ENCODE measurements around the gene C10orf105. TPM values are rescaled to one million over a fixed set of nuclear protein-coding genes. Genes with fewer than 3 reads are reported as not detected.

C10orf105 gene
- total RNA-seq, 2 experiments from 2014 or later: 0.25 to 0.36 TPM

- H3K36me3 Mint-ChIP-seq (ENCODE audit: low read depth): no peaks in the 10 kb centered on the region
- no peaks in the 10 kb centered on the region for H3K27me3 ChIP-seq (ENCODE audit: control insufficient read depth in 1 of 2, insufficient read depth in 2 of 2, low read length in 2 of 2)
- ChIA-PET CTCF (interaction anchor here (1.9 kb wide), 1 partner anchor 68 kb away, joined by 4 read pairs; the partner anchor contains the start of gene VSIR), POLR2A (interaction anchor here (0.7 to 1.2 kb wide), 3 partner anchors 47 to 68 kb away, joined by 3 to 5 read pairs (median 3); partner anchors contain the start of gene VSIR)
- no peaks in the 10 kb centered on the region for H3K9me3 ChIP-seq (ENCODE audit: control insufficient read depth in 1 of 2, insufficient read depth in 1 of 2, low read length in 2 of 2)
- no peaks in the 10 kb centered on the region for H3K36me3 ChIP-seq (ENCODE audit: insufficient read depth, low read length)
- DNase-seq: no peak
- H3K4me1 Mint-ChIP-seq (ENCODE audit: low read depth): peaks cover 27% of the 10 kb centered on the region
- intact Hi-C loops (cut with DNase I, micrococcal nuclease): loop anchor here (5.0 kb wide), 2 partner anchors 107 to 393 kb away; no protein-coding TSS in a partner anchor
- no peak overlapping the region for H3K4me3 Mint-ChIP-seq
- no peak overlapping the region for H3K27ac ChIP-seq (ENCODE audit: low read depth in 1 of 2, low read length in 2 of 2)
- TF ChIP-seq CTCF (IDR thresholded peaks at IDR 0.05): no peak
- peaks cover 41% of the 10 kb centered on the region for H3K4me1 ChIP-seq (ENCODE audit: insufficient read depth, low read length)
- no peaks in the 10 kb centered on the region for H3K9me3 Mint-ChIP-seq
- H3K27me3 Mint-ChIP-seq: no peaks in the 10 kb centered on the region
- H3K27ac Mint-ChIP-seq: no peak overlapping the region
- no peak overlapping the region for H3K4me3 ChIP-seq (ENCODE audit: low read length)
- ATAC-seq (ENCODE audit: poor library complexity): no peak
Observed at GRCh38 chr10:71705582-71705981, 14.0 kb downstream of the C10orf105 start.

GRCh38 chr10:71704816-71705215 is 14.8 kb downstream of the C10orf105 start:
- CTCF ChIA-PET: no interaction called here
- POLR2A ChIA-PET: interaction anchor here (1.2 kb wide), 1 partner anchor 68 kb away, joined by 5 read pairs; the partner anchor contains the start of gene VSIR
- TF ChIP-seq CTCF (IDR thresholded peaks at IDR 0.05): no peak
- H3K27me3 ChIP-seq (ENCODE audit: control insufficient read depth in 1 of 2, insufficient read depth in 2 of 2, low read length in 2 of 2): no peaks in the 10 kb centered on the region
- H3K4me3 ChIP-seq (ENCODE audit: low read length): no peak overlapping the region
- Mint-ChIP-seq H3K27ac (no peak overlapping the region), H3K4me3 (no peak overlapping the region), H3K9me3 (no peaks in the 10 kb centered on the region), H3K4me1 (ENCODE audit: low read depth) (peaks cover 19% of the 10 kb centered on the region), H3K36me3 (ENCODE audit: low read depth) (no peaks in the 10 kb centered on the region), H3K27me3 (no peaks in the 10 kb centered on the region)
- no peak overlapping the region for H3K27ac ChIP-seq (ENCODE audit: low read depth in 1 of 2, low read length in 2 of 2)
- intact Hi-C loops (cut with DNase I, micrococcal nuclease): loop anchor here (5.0 kb wide), 2 partner anchors 107 to 393 kb away; no protein-coding TSS in a partner anchor
- H3K36me3 ChIP-seq (ENCODE audit: insufficient read depth, low read length): no peaks in the 10 kb centered on the region
- DNase-seq: no peak
- no peaks in the 10 kb centered on the region for H3K9me3 ChIP-seq (ENCODE audit: control insufficient read depth in 1 of 2, insufficient read depth in 1 of 2, low read length in 2 of 2)
- ATAC-seq (ENCODE audit: poor library complexity): no peak
- H3K4me1 ChIP-seq (ENCODE audit: insufficient read depth, low read length): peaks cover 35% of the 10 kb centered on the region

- Mint-ChIP-seq H3K9me3 (no peaks in the 10 kb centered on the region), H3K4me3 (no peak overlapping the region), H3K27ac (no peak overlapping the region), H3K27me3 (no peaks in the 10 kb centered on the region), H3K36me3 (ENCODE audit: low read depth) (no peaks in the 10 kb centered on the region), H3K4me1 (ENCODE audit: low read depth) (peaks cover 14% of the 10 kb centered on the region)
- Histone ChIP-seq H3K4me3 (ENCODE audit: low read length) (no peak overlapping the region), H3K36me3 (ENCODE audit: insufficient read depth, low read length) (no peaks in the 10 kb centered on the region), H3K4me1 (ENCODE audit: insufficient read depth, low read length) (peaks cover 37% of the 10 kb centered on the region), H3K27ac (ENCODE audit: low read depth in 1 of 2, low read length in 2 of 2) (no peak overlapping the region), H3K9me3 (ENCODE audit: control insufficient read depth in 1 of 2, insufficient read depth in 1 of 2, low read length in 2 of 2) (no peaks in the 10 kb centered on the region), H3K27me3 (ENCODE audit: control insufficient read depth in 1 of 2, insufficient read depth in 2 of 2, low read length in 2 of 2) (no peaks in the 10 kb centered on the region)
- peak; percentile 20 for TF ChIP-seq CTCF (IDR thresholded peaks at IDR 0.05)
- ATAC-seq (ENCODE audit: poor library complexity) (no peak), DNase-seq (no peak)
- intact Hi-C loops (cut with DNase I, micrococcal nuclease): loop anchor here in 1 of 2 experiments (1.0 kb wide), 1 partner anchor 108 kb away; no protein-coding TSS in a partner anchor
- ChIA-PET CTCF (no interaction called here), POLR2A (no interaction called here)
Observed at GRCh38 chr10:71703577-71703976, 16.0 kb downstream of the C10orf105 start.
